Activated CD4-positive, alpha-beta T cell treated with anti-CD3 and anti-CD28 coated beads, Interleukin-2, amount 50 U/mL, for 48 hours (primary cell): Measurements from ENCODE around the gene PRR14L.

Experiments
- DNase-seq, 2 experiments: peaks; one replicate each; pipeline ENCODE4 v3.0.0-alpha.2; 2020

PRR14L gene

DNA sequence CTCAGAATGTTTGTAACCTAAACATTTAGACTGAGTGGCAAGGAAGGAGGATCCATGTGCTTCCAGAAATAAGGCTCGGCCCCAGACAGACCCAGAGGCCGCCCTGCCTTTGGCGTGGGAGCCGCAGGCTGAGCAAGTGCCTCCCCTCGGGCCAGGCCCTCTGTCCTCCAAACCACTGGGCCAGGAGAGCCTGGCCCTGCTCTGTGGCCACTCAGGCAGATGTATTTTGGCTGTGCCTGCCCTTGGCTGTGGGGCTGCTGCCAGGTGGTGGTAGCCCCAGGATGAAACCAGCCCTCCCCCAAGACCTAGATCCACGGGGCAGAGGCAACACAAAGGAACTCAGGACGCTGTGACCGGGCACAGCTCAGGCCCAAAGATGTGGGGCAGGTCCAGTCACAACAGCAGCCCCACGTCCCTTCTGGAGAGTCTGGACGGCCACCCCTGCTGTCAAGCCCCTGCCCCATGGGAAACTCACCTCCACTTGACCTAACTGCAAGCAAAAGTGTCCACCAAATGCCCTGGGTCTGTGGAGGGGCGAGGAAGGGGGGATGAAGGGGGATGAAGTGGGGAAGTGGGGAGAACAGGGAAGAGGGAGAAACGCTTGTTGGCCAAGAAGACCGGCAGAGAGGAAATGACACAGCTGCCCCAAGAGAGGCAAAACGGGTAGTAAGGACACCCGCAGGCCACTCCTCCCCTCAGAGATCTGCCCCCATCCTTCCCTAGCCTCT is 111.9 kb downstream of the PRR14L start:
- DNase-seq, result no peak

DNA sequence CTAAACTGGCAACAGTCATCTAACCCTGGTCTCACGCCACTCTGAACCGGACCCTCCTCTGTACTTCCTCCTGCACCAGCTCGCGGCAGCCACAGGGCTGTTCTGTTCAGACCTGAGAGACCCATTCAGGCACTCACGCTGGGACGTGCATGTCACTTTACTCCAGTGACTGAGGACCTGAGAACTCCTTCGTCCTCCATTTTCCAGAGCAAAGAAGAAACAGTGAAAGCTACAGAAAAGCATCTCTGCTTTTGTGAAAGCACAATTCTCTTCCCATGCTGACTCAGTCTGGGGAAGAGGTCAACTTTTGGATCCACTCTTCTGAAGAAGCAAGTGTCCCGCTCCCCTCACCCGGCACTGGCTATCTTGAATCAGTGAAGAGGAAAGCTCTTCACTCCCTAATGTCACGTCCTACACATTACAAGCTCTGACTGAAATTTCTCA is 112.5 kb downstream of the PRR14L start:
- DNase-seq, result no peak

DNA sequence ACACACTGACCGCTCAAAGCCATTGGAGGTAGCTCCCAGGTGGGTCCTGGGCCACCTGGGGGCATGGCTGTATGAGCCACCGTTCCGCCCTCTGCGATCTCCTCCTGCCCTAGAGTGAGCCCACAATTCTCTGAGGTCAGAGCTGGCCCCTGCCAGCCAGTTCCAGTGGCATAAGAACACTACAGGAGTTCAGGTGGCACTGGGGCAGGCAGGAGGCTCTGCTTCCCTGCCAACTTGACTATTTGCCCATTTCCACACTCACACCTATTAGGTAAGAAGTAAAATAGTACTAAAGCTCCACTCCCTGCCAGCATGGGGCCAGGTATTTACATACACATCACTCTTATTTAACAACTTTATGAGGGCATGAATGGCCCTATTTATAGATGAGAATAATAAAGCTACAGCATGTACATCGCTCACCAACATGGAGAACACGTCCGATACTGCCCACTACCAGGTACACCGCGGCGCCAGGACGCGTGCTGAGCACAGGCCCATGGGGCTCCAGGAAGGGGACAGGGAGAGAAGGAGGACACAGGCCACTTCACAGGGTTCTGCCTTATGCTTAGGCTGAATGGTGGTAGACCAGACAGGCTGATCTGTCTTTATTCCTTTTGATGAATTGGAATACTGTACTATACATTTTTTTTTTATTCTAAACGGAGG is 114.2 kb downstream of the PRR14L start:
- DNase-seq, result no peak

DNA sequence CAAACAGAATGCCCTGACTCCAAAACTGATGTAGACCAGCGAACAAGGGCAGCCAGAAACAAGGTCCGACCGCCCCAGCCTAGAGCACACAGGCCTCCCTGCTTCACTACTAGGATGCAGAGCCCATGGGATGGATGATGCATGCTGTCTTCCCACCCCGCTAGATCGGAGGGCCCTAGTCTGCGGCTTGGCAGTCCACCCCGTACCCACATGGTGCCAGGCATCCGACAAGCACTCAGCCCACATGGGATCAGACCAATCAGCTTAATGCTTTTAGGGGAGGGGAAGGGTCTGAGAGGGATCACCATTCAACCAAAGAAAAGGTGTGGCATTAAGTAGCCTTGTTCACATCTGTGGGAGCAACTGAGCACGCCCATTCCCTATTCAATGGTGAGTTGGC is 118.5 kb downstream of the PRR14L start:
- DNase-seq, result no peak
